GM12873 (cell line): Measurements from ENCODE around the gene SERINC2.

Source experiments
- CTCF ChIP-seq: IDR thresholded peaks from 2 replicates; pipeline ENCODE4 v1.5.1; 2012; ENCODE audit warnings: low read depth, mild to moderate bottlenecking, moderate library complexity, low read length, control low read depth; ENCODE audit not compliant: insufficient read depth; ENCODE audit errors: missing control alignments

The SERINC2 gene

GRCh38 chr1:31412732-31413404 is at the start of gene SERINC2:
Gene SERINC2 (plus strand): TSS chr1:31413213. CDS start chr1:31413266, 53 bp downstream.
- TF ChIP-seq CTCF = no peak

- TF ChIP-seq CTCF = no peak
These were observed 48.3 kb upstream of the SERINC2 start for GRCh38 chr1:31364561-31365250.

- TF ChIP-seq CTCF = no peak
These were observed 46.2 kb upstream of the SERINC2 start for GRCh38 chr1:31366796-31367195.

GRCh38 chr1:31368611-31369107 is 44.4 kb upstream of the SERINC2 start:
- TF ChIP-seq CTCF = no peak

- TF ChIP-seq CTCF = no peak
These were observed 43.0 kb upstream of the SERINC2 start for GRCh38 chr1:31370021-31370420.

GRCh38 chr1:31370565-31370964 is 42.4 kb upstream of the SERINC2 start:
- no peak for TF ChIP-seq CTCF

- no peak for TF ChIP-seq CTCF
These were observed 41.7 kb upstream of the SERINC2 start for GRCh38 chr1:31371121-31371959.
